H1 (cell line): ENCODE results near the gene LAMA4. TPM values are rescaled to one million over a fixed set of nuclear protein-coding genes. Genes with fewer than 3 reads are reported as not detected.

Experiments used
- GABPA ChIP-seq: IDR thresholded peaks from 2 replicates; pipeline ENCODE4 v1.6.1; 2011; ENCODE audit warnings: mild to moderate bottlenecking, low read length, moderate library complexity, borderline replicate concordance; ENCODE audit not compliant: insufficient read depth
- GTF2F1 ChIP-seq: IDR thresholded peaks from 2 replicates; pipeline ENCODE4 v1.6.1; 2012; ENCODE audit warnings: low read depth, low read length, improper control_type of control experiment, borderline replicate concordance
- KDM1A ChIP-seq: fragments of 200-600, 300-600 bp; sonication (generic); IDR thresholded peaks from 2 replicates; pipeline ENCODE4 v1.7.1; 2016; ENCODE audit warnings: mild to moderate bottlenecking, low read length, borderline replicate concordance
- POU5F1 ChIP-seq: IDR thresholded peaks from 2 replicates; pipeline ENCODE4 v1.6.1; 2011; ENCODE audit warnings: low read depth, mild to moderate bottlenecking, low read length, moderate library complexity
- TBP ChIP-seq: IDR thresholded peaks from 2 replicates; pipeline ENCODE4 v1.6.1; 2011; ENCODE audit warnings: low read depth, low read length, improper control_type of control experiment
- polyA plus RNA-seq, 7 experiments: library from polyadenylated mRNA; depleted of rRNA in 3 of 7; stranded (reverse) in 5 of 7; unstranded in 2 of 7; fragments of >200 nt in 5 of 7; fragments of 200-250 nt in 2 of 7; gene quantifications; 1 replicate in 5 of 7; 2 replicates in 1 of 7; 4 replicates in 1 of 7; pipeline versions ENCODE4 v1.2.1 to v1.2.3, GENCODE V29; 2011 to 2013; ENCODE audit warnings: missing spikeins in 2 of 7, mixed read lengths in 2 of 7
- total RNA-seq: library from RNA; stranded (reverse); fragmentation: NEBNext Ultra II Directional; extraction: Animal tissue kit (Norgen Biotek cat#: 25700); gene quantifications from 2 replicates; pipeline ENCODE4 v1.2.1, GENCODE V29; 2021
- TF ChIP-seq, protein P1 (sequence below): fragments of 300-600 bp; sonication (generic); IDR thresholded peaks from 2 replicates; pipeline ENCODE4 v1.7.1; 2012; ENCODE audit warnings: low read length, moderate library complexity, mild to moderate bottlenecking, inconsistent platforms; ENCODE audit not compliant: insufficient replicate concordance

LAMA4 gene
- total and polyA plus RNA-seq, 2 of the 8 experiments (the other 6 are each of a cell fraction or from before 2014, with no cell fraction given) = 0.95 to 1.5 TPM

DNA sequence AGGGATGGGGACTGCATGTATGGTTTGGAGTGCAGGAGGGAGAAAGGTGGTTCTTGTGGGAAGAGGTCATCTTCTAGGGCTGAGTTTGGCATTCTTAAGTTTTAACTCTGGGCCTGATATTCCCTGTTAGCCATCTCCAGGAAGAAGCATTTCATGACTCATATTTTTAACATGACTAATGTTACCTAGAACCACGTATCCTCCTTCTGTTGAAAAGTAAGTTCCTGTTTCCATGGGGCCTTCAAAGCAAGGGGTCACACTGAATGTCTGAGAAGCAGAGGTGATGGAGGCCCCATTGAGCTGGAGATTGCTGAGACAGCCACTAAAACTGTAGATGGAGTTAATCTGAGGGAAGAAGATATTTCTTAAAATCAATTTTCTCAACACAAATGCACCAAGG is 136.8 kb downstream of the LAMA4 start (continued):
- TF ChIP-seq, protein P1, sequence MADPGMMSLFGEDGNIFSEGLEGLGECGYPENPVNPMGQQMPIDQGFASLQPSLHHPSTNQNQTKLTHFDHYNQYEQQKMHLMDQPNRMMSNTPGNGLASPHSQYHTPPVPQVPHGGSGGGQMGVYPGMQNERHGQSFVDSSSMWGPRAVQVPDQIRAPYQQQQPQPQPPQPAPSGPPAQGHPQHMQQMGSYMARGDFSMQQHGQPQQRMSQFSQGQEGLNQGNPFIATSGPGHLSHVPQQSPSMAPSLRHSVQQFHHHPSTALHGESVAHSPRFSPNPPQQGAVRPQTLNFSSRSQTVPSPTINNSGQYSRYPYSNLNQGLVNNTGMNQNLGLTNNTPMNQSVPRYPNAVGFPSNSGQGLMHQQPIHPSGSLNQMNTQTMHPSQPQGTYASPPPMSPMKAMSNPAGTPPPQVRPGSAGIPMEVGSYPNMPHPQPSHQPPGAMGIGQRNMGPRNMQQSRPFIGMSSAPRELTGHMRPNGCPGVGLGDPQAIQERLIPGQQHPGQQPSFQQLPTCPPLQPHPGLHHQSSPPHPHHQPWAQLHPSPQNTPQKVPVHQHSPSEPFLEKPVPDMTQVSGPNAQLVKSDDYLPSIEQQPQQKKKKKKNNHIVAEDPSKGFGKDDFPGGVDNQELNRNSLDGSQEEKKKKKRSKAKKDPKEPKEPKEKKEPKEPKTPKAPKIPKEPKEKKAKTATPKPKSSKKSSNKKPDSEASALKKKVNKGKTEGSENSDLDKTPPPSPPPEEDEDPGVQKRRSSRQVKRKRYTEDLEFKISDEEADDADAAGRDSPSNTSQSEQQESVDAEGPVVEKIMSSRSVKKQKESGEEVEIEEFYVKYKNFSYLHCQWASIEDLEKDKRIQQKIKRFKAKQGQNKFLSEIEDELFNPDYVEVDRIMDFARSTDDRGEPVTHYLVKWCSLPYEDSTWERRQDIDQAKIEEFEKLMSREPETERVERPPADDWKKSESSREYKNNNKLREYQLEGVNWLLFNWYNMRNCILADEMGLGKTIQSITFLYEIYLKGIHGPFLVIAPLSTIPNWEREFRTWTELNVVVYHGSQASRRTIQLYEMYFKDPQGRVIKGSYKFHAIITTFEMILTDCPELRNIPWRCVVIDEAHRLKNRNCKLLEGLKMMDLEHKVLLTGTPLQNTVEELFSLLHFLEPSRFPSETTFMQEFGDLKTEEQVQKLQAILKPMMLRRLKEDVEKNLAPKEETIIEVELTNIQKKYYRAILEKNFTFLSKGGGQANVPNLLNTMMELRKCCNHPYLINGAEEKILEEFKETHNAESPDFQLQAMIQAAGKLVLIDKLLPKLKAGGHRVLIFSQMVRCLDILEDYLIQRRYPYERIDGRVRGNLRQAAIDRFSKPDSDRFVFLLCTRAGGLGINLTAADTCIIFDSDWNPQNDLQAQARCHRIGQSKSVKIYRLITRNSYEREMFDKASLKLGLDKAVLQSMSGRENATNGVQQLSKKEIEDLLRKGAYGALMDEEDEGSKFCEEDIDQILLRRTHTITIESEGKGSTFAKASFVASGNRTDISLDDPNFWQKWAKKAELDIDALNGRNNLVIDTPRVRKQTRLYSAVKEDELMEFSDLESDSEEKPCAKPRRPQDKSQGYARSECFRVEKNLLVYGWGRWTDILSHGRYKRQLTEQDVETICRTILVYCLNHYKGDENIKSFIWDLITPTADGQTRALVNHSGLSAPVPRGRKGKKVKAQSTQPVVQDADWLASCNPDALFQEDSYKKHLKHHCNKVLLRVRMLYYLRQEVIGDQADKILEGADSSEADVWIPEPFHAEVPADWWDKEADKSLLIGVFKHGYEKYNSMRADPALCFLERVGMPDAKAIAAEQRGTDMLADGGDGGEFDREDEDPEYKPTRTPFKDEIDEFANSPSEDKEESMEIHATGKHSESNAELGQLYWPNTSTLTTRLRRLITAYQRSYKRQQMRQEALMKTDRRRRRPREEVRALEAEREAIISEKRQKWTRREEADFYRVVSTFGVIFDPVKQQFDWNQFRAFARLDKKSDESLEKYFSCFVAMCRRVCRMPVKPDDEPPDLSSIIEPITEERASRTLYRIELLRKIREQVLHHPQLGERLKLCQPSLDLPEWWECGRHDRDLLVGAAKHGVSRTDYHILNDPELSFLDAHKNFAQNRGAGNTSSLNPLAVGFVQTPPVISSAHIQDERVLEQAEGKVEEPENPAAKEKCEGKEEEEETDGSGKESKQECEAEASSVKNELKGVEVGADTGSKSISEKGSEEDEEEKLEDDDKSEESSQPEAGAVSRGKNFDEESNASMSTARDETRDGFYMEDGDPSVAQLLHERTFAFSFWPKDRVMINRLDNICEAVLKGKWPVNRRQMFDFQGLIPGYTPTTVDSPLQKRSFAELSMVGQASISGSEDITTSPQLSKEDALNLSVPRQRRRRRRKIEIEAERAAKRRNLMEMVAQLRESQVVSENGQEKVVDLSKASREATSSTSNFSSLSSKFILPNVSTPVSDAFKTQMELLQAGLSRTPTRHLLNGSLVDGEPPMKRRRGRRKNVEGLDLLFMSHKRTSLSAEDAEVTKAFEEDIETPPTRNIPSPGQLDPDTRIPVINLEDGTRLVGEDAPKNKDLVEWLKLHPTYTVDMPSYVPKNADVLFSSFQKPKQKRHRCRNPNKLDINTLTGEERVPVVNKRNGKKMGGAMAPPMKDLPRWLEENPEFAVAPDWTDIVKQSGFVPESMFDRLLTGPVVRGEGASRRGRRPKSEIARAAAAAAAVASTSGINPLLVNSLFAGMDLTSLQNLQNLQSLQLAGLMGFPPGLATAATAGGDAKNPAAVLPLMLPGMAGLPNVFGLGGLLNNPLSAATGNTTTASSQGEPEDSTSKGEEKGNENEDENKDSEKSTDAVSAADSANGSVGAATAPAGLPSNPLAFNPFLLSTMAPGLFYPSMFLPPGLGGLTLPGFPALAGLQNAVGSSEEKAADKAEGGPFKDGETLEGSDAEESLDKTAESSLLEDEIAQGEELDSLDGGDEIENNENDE = no peak
- TF ChIP-seq GABPA (no peak), TBP (no peak), GTF2F1 (no peak), POU5F1 (no peak), KDM1A (no peak)
- TF ChIP-seq, all 59 proteins: peak for 0
